NCI-H526 treated with DMSO at 0.1 percent for 48 hours (cell line): Measurements from ENCODE around the gene PALS1.
"Not testable (repeated sequence)": the region's sequence is repeated elsewhere in the genome, so short reads cannot be mapped to it uniquely, and the experiment has no call there.

Source experiments
- DNase-seq: peaks from one replicate; lab custom pipeline; 2025; lab: John Stamatoyannopoulos, UW

The PALS1 gene

DNA sequence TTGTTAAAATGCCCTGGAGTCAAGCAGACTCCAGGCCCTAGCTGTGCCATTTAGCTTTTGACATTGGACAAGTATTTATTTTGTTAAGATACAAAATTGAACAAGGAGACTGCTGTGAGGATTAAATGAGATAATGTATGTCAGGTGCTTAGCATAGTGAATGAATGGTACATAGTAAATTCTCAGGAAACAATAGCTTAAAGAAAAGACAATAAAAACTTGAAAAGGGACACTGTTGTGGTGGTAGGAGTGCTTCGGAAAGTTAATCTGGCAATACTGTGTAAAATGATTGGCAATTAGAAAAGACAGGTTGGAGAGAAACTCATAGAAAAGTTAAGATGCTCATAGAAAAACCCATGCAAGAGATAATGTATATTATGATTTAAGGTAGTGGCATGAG, 19.7 kb downstream of the PALS1 start:
- DNase-seq = no peak

DNA sequence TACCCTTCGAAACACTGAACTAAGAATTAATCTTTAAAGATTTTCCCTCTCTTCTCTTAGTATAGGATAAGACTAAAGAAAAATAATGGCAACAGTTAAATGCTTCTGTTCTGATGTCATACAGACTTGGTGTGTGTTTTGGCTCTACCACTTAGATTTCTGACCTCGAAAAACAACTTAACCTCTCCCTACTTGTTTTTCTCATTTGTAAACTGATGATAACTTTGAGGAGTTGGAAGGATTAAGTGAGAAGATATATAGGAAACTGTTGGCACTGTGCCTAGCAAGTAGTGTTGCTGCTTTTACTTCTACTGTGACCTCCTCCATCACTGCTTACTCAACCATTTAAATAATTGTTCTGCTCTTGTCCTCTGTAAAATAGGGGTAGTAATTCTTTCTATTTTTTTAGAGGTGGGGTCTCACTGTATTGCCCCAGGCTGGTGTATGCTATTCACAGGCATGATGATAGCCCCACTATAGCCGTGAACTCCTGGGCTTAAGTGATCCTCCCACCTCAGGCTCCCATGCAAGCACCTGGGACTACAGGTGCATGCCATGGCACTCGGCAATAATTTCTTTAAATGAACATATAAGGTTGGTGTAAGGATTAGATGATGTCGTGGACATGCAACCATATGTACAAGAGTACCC, 22.4 kb downstream of the PALS1 start:
- DNase-seq = no peak

DNA sequence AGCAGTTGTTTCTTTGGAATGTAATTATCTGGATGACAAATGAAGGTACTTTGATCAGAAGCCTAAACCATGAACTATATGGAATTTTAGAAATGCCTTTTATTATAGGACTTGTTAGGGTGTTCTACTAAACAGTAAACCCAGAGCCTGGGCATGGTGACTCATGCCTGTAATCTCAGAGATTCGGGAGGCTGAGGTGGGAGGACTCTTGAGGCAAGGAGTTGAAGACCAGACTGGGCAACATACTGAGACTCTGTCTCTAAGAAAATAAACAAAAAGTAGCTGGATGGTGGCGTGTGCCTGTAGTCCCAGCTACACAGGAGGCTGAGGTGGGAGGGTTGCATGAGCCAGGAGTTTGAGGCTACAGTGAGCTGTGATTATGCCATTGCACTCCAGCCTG, 23.9 kb downstream of the PALS1 start:
- no peak for DNase-seq

DNA sequence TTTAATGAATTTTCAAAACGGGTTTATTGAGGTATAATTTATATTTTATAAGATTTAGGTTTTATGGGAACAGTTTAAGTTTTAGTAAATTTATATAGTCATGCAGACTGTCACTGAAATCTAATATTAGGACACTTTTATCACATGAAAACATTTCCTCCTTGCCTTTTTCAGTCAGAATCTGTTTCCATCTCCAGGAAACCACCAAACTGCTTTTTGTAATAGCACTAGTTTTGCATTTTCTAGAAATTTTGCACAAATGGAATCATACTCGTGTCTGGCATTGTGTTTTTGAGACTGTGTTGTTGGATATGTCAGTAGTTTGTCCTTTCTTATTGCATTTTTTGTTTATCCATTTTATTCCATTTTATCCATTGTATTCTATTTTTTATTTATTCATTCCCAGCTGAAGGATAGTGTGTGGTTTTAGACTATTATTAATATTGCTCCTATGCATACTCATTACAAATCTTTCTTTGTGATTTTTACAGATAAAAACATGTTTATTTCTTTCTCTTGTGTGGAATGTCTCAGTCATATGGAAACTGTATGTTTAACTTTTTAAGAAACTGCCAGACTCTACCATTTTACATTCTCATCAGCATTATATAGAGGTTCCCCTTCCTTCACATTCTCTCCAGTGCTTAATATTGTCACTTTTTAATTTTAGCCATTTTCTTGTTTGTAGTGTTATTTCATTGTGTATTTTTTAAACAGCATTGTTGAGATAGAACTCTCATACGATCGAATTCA, 26.5 kb downstream of the PALS1 start:
- DNase-seq = no peak

DNA sequence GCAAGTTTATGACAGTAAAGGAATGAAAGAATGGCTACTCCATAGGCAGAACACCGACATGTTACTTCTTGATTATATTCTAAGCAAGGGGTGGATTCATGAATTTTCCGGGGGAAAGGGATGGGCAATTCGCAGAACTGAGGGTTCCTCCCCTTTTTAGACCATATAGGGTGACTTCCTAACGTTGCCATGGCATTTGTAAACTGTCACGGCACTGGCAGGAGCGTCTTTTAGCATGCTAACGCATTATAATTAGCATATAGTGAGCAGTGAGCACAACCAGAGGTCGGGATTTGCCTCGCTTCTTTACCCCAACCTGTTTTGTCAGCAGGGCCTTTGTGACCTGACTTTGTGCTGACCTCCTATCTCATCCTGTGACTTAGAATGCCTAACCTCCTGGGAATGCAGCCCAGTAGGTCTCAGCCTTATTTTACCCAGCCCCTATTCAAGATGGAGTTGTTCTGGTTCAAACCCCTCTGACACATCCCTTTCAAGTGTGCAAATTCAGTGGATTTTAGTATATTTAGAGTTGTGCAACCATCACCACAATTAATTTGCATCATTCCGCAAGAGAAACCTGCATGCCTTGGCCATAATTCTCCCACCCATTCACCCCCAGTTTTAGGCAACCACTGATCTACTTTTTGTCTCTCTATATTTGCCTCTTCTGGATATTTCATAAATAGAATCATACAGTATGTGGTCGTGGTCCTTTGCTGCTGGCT, 27.4 kb downstream of the PALS1 start:
- no peak for DNase-seq

DNA sequence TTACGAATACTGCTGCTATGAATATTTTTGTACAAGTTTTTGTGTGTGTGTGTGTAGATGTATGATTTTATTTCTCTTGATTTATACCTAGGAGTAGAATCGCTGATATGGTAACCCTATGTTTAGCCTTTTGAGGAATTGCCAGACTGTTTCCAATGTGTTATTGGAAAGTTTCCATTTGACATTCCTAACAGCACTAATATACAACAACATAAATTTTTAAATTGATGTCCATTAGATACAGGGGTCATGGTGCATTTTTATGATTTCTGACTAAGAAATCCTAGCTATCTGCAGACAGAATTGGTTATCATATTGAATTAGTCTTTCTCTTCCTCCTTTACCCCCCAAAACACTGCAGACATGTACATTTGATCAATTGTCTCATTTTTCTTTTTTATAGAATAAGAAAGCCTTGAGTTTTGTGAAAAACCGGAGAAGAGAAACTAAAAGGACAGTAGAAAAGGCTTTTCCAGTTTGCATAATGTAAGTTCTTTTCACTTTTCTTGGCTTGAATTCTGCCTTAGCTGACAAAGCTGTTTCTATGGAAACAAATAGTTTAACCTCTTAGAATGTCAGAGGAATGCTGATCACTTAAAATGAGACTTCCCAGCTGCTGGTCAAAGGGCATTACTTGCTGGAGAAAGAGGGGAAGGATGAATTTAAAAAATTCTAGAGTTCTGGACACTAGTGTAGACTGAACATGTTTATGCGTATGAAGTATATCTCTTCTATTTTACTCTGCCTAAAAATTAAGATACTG, 28.2 kb downstream of the PALS1 start:
- no peak for DNase-seq

DNA sequence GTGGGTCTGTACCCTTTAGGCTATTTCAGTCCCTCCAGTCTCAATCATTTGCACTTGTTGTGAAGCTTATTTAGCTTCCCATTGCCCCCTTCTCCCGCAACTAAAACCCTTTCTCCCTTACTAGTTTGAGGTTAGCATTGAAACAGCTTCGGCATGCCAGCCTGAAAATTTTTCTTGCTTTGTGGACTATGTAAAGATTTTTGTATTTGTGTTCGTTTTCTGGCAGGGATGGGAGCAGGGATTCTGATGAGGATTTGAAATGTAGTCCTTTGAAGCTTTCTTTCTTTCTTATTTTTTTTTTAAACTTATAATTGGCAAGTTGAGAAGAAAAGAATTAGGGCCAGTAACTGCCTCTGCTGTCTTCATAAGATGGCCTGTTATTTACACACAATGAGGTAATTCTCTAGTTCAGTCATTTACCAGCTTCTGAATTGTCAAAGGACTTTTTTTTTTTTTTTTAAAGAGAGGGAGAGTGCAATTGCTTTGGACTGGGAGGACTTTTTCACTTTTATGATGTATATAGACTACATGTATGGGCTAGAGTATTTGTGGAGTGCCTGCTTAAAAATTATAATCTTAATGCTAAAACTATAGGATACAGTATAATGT, 29.0 kb downstream of the PALS1 start:
- DNase-seq = no peak

DNA sequence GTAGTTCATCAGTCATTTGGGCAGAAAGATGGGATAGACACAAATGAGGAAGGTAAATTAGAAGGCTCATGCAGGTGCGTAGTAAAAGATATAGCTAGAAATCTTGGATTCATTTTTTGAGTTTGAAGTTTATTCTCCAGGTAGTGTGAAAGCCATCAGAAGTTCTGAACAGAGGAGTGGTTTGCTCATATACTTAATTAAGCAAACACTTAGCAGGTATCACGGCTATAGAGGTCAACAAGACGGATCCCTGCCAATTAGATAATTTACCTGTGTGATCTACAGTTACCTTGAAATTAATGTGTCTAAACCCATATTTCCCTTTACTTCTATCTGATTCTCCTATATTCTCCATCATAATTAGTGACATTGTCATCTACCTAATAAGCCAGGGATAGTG, 29.7 kb downstream of the PALS1 start:
- no peak for DNase-seq

DNA sequence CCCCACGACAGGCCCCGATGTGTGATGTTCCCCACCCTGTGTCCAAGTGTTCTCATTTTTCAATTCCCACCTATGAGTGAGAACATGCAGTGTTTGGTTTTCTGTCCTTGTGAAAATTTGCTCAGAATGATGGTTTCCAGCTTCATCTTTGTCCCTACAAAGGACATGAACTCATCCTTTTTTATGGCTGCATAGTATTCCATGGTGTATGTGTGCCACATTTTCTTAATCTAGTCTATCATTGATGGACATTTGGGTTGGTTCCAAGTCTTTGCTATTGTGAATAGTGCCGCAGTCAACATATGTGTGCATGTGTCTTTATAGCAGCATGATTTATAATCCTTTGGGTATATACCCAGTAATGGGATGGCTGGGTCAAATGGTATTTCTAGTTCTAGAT, 32.0 kb downstream of the PALS1 start:
- DNase-seq = not testable (repeated sequence)

DNA sequence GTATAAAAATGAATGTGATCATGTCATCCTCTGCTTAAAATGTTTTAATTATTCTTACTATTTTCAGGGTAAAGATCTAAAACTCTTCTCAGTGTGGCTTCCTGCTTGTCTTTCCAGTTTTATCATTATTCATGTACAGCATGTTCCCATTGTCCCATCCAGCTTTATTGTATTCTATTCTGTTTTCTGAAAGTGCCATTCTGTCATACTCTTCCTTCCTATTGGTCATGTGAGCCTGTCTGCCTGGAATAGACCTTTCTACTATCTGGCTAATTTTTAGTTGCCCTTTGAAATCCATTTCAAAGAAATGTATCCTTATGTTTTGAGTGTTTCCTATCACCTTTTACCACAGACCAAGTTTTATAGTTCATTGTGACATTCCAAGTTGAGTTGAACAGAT, 34.9 kb downstream of the PALS1 start:
- DNase-seq = no peak

DNA sequence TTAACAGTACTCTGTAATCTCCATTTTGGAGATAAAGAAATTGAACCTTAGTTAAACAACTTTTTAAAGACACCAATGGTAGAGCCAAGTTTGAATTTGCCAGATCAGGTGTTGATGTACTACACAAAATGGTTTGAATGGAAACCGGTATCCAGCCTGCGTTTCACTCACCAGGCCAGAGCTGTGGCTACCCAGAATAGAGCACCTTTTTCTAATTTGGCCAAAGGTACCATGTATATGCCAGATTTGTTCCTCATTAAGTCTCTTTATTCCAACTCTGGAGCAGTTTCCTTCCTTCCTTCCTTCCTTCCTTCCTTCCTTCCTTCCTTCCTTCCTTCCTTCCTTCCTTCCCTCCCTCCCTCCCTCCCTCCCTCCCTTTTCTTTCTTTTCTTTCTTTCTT, 39.3 kb downstream of the PALS1 start:
- DNase-seq = no peak

DNA sequence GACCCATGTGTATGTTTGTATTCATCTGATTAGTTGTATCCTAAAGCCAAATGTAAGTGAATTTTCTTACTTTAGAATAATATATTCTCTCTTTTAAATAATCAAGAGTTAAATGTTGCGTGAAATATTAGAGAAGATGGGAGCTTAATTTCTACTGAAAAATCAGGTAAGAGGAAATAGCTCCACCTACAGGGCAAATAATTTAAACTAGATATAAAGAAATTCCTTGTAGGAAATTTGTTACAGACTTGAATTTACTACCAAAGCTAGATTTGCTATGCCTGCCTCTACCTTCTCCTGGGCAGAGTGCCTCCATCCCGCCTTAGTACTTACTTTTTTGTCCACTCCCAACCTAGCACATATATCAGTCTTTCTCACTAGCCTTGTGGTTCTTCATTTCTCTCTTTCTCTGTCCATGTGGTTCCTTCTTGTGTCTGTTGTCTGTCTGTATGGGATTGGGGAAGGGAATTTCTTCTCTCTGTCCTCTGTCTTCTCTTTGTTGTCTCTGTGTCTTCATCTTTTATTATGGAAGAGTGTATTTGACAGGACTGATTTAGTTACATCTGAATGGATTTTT, 44.7 kb downstream of the PALS1 start:
- peak; percentile 31 for DNase-seq
